Measurements from ENCODE around the gene CCNH.

DNA sequence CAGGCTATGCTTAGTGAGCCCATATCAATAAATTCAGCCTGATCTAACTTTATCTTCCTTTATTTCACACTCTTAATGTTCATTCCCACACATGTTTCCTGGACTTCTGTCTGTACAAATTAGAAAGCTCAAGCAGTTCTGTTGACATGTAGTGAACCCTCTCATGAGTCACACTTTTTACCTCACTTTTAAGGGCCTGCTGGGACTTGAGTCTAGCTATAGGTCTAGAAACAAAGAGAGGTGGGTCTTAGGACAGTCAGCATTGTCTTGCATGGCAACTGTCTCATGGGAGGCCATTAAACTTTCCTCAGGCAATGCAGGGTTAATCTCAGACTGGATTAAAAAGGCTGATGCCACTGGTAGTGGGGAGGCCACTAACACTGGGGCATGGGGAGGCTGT, 8.6 kb upstream of the CCNH start:
- TF ChIP-seq, protein P1, sequence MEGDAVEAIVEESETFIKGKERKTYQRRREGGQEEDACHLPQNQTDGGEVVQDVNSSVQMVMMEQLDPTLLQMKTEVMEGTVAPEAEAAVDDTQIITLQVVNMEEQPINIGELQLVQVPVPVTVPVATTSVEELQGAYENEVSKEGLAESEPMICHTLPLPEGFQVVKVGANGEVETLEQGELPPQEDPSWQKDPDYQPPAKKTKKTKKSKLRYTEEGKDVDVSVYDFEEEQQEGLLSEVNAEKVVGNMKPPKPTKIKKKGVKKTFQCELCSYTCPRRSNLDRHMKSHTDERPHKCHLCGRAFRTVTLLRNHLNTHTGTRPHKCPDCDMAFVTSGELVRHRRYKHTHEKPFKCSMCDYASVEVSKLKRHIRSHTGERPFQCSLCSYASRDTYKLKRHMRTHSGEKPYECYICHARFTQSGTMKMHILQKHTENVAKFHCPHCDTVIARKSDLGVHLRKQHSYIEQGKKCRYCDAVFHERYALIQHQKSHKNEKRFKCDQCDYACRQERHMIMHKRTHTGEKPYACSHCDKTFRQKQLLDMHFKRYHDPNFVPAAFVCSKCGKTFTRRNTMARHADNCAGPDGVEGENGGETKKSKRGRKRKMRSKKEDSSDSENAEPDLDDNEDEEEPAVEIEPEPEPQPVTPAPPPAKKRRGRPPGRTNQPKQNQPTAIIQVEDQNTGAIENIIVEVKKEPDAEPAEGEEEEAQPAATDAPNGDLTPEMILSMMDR (IDR thresholded peaks at IDR 0.05; ENCODE audit: insufficient read depth, low read length): no peak
- TF ChIP-seq POLR2AphosphoS5 (IDR thresholded peaks at IDR 0.05; ENCODE audit: low read depth): no peak
- TF ChIP-seq, protein P2, sequence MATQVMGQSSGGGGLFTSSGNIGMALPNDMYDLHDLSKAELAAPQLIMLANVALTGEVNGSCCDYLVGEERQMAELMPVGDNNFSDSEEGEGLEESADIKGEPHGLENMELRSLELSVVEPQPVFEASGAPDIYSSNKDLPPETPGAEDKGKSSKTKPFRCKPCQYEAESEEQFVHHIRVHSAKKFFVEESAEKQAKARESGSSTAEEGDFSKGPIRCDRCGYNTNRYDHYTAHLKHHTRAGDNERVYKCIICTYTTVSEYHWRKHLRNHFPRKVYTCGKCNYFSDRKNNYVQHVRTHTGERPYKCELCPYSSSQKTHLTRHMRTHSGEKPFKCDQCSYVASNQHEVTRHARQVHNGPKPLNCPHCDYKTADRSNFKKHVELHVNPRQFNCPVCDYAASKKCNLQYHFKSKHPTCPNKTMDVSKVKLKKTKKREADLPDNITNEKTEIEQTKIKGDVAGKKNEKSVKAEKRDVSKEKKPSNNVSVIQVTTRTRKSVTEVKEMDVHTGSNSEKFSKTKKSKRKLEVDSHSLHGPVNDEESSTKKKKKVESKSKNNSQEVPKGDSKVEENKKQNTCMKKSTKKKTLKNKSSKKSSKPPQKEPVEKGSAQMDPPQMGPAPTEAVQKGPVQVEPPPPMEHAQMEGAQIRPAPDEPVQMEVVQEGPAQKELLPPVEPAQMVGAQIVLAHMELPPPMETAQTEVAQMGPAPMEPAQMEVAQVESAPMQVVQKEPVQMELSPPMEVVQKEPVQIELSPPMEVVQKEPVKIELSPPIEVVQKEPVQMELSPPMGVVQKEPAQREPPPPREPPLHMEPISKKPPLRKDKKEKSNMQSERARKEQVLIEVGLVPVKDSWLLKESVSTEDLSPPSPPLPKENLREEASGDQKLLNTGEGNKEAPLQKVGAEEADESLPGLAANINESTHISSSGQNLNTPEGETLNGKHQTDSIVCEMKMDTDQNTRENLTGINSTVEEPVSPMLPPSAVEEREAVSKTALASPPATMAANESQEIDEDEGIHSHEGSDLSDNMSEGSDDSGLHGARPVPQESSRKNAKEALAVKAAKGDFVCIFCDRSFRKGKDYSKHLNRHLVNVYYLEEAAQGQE (IDR thresholded peaks at IDR 0.05; ENCODE audit: insufficient replicate concordance, low read depth): no peak
- TF ChIP-seq GABPA (IDR thresholded peaks at IDR 0.05; ENCODE audit: low read depth): no peak
- no peak for TF ChIP-seq SPI1 (IDR thresholded peaks at IDR 0.05; ENCODE audit: borderline replicate concordance, low read depth)

Data from HL-60 (cell line).